ENCODE measurements around the gene FAM120B.

FAM120B gene

GRCh38 chr6:170284126-170284773 lies 22.3 kb upstream of the FAM120B start:
- no peak overlapping the region for H3K27ac ChIP-seq
- DNase-seq (ENCODE audit: low spot score): no peak
- TF ChIP-seq CTCF (IDR thresholded peaks at IDR 0.05): no peak

GRCh38 chr6:170284866-170285469 lies 21.6 kb upstream of the FAM120B start:
- no peak overlapping the region for H3K4me3 ChIP-seq
- no peak for TF ChIP-seq CTCF (IDR thresholded peaks at IDR 0.05)
- no peak overlapping the region for H3K27ac ChIP-seq
- peak; percentile 58 for DNase-seq (ENCODE audit: low spot score)

More at GRCh38 chr6:170284126-170284773, 22.3 kb upstream of the FAM120B start:
- H3K4me3 ChIP-seq: no peak overlapping the region

GRCh38 chr6:170285482-170285881 lies 21.1 kb upstream of the FAM120B start:
- Histone ChIP-seq H3K4me3 (no peak overlapping the region), H3K27ac (no peak overlapping the region)
- TF ChIP-seq CTCF (IDR thresholded peaks at IDR 0.05): no peak
- no peak for DNase-seq (ENCODE audit: low spot score)

- Histone ChIP-seq H3K4me3 (no peak overlapping the region), H3K27ac (peak overlapping the region in 1 of 2 donors; percentile 26)
- no peak for TF ChIP-seq CTCF (IDR thresholded peaks at IDR 0.05)
- no peak for DNase-seq (ENCODE audit: low spot score)
Observed at GRCh38 chr6:170286246-170286933, 20.2 kb upstream of the FAM120B start.

GRCh38 chr6:170286934-170287265 lies 19.7 kb upstream of the FAM120B start:
- Histone ChIP-seq H3K4me3 (no peak overlapping the region), H3K27ac (peak overlapping the region in 1 of 2 donors; percentile 63)
- no peak for DNase-seq (ENCODE audit: low spot score)
- no peak for TF ChIP-seq CTCF (IDR thresholded peaks at IDR 0.05)

GRCh38 chr6:170287371-170287876 lies 19.1 kb upstream of the FAM120B start:
- Histone ChIP-seq H3K27ac (peak overlapping the region in 1 of 2 donors; percentile 63), H3K4me3 (no peak overlapping the region)
- TF ChIP-seq CTCF (IDR thresholded peaks at IDR 0.05): no peak
- peak; percentile 75 for DNase-seq (ENCODE audit: low spot score)
